GM12801 (cell line): ENCODE data around the gene CTSS.

Experiments used
- TF ChIP-seq, protein P1 (sequence below): IDR thresholded peaks from one replicate; pipeline ENCODE4 v1.5.1; 2011; ENCODE audit warnings: control low read depth; ENCODE audit not compliant: insufficient read length; ENCODE audit errors: extremely low read depth

CTSS gene

DNA sequence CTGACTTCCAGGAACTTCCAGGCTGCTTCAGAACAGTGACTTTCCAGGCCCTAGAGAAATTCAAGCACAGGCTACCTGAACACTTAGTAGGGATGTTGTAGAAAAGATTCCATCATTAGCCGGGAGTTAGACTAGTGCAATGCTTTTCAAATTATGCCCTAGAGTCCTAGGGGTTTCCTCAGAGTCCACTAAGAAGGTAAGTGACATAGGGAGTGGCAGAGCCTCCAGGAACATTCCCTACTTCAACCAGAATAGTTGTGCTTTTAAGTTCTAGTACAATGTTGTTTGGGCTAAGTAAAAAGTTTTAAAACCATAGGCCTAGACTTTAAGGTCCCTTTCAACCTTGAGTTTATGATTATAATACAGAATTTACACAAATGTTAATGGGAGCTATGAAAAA is 59.5 kb downstream of the CTSS start:
- TF ChIP-seq, protein P1, sequence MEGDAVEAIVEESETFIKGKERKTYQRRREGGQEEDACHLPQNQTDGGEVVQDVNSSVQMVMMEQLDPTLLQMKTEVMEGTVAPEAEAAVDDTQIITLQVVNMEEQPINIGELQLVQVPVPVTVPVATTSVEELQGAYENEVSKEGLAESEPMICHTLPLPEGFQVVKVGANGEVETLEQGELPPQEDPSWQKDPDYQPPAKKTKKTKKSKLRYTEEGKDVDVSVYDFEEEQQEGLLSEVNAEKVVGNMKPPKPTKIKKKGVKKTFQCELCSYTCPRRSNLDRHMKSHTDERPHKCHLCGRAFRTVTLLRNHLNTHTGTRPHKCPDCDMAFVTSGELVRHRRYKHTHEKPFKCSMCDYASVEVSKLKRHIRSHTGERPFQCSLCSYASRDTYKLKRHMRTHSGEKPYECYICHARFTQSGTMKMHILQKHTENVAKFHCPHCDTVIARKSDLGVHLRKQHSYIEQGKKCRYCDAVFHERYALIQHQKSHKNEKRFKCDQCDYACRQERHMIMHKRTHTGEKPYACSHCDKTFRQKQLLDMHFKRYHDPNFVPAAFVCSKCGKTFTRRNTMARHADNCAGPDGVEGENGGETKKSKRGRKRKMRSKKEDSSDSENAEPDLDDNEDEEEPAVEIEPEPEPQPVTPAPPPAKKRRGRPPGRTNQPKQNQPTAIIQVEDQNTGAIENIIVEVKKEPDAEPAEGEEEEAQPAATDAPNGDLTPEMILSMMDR: no peak

GRCh38 chr1:150703427-150703826 is 62.2 kb downstream of the CTSS start:
- TF ChIP-seq, protein P1: no peak

GRCh38 chr1:150696995-150697927 is 68.3 kb downstream of the CTSS start, which contains the start of gene GOLPH3L:
GOLPH3L (minus strand) TSS chr1:150697154; CDS start chr1:150694838, 2,316 bp downstream.
- TF ChIP-seq, protein P1: no peak

DNA sequence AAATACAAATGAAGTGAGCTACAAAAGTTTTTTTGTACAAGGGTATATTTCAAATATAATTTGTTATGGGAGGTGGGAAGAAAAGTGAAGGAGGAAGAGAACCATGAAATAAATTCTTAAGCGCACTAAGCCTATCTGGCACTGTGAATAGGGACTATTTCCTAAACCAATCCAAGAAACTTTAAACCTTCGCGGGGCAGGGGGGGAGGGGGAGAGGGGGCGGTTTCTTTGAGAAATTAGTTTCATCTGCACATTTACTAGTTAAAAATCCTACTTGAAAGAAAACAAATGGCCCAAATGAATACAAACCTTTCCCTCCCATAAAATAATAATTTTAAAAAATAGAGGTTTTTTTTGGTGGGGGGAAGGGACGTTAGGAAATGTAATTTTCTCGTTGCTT is 69.0 kb downstream of the CTSS start:
- TF ChIP-seq, protein P1: no peak

- TF ChIP-seq, protein P1: no peak
These were observed 69.4 kb downstream of the CTSS start for GRCh38 chr1:150696162-150696561.

DNA sequence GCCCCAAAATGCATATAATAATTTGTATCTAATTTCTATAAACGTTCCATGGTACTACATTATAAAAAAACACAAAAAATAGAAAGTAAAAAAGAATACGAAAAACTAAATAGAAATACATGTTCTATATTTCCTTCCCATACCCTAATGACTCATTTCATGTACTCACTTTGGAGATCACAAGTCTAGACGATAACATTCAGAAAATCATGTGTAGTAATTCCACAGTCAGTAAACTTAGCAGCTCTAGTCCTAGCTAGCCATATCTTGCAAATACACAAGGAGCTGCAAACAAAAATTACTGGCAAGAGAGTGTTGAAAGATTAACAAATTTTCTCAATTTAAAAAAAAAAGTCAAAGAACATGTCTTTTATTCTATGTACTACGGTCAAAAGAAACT is 70.0 kb downstream of the CTSS start:
- TF ChIP-seq, protein P1: no peak

- TF ChIP-seq, protein P1: no peak
These were observed 72.9 kb downstream of the CTSS start for GRCh38 chr1:150692720-150693119.
